Central memory CD4-positive, alpha-beta T cell (primary cell): ENCODE results near the gene WRAP73.
"Not testable (repeated sequence)": the region's sequence is repeated elsewhere in the genome, so short reads cannot be mapped to it uniquely, and the experiment has no call there.

Source experiments
- DNase-seq: peaks from one replicate; pipeline ENCODE4 v3.0.0; 2022

Gene WRAP73

DNA sequence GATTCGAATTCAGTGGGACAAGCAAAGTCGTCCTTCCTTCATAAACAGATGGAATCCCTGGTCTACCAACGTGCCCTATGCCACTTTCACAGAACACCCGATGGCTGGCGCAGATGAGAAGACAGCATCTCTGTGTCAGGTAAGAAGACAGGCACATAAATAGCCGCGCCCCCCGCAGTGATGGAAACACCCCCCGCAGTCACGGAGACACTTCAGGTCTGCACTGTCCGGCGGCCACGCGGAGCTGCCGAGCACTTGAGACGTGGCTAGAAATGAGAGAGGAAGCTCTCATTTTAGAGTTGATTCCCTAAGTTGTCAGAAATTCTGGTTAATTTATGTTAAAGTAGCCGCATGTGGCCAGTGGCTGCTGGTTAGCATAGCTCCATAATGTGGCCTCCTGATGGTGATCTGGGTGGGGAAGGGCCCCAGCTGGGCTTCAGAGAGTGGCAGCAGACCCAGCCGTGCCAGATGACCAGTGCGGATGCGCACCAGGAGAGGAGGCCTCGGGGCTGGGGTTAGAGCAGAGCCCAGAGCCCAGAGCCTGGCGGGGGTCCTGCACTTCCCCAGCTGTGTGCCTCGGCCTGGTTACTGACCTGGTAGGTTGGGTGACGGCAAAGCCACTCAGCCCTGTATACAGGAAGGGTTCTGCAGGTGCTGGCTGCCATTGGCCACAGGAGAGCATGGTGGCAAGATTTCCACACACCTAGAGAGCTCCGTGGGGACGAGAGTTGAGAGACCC lies 22.2 kb downstream of the WRAP73 start:
- no peak for DNase-seq

GRCh38 chr1:3626025-3626424 lies 23.9 kb downstream of the WRAP73 start:
- no peak for DNase-seq

DNA sequence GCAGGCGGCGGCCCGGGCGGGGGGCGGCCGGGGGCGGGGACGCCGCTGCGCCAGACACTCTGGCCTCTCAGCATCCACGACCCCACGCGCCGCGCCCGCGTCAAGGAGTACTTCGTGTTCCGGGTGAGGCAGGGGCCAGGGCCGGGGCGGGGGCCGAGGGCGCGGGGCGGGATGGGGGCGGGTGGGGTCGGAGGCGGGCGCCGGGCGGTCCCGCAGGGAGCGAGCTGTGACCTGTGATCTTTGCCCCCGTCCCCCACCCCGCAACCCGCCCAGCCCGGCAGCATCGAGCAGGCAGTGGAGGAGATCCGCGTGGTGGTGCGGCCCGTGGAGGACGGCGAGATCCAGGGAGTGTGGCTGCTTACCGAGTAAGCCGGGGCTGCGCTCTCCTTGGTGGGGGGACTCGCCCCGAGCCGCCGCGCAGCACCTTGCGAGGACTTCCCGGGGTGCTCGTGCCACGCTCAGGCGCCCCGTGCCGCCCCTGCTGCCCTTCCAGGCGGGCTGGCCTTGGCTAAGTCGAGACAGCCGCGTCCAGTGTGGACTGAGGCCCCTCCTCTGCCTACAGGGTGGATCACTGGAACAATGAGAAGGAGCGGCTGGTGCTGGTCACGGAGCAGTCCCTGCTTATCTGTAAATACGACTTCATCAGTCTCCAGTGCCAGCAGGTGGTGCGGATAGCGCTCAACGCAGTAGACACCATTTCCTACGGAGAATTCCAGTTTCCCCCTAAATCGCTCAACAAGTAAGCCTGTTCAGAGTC lies 24.6 kb downstream of the WRAP73 start:
- peak; percentile 35 for DNase-seq

DNA sequence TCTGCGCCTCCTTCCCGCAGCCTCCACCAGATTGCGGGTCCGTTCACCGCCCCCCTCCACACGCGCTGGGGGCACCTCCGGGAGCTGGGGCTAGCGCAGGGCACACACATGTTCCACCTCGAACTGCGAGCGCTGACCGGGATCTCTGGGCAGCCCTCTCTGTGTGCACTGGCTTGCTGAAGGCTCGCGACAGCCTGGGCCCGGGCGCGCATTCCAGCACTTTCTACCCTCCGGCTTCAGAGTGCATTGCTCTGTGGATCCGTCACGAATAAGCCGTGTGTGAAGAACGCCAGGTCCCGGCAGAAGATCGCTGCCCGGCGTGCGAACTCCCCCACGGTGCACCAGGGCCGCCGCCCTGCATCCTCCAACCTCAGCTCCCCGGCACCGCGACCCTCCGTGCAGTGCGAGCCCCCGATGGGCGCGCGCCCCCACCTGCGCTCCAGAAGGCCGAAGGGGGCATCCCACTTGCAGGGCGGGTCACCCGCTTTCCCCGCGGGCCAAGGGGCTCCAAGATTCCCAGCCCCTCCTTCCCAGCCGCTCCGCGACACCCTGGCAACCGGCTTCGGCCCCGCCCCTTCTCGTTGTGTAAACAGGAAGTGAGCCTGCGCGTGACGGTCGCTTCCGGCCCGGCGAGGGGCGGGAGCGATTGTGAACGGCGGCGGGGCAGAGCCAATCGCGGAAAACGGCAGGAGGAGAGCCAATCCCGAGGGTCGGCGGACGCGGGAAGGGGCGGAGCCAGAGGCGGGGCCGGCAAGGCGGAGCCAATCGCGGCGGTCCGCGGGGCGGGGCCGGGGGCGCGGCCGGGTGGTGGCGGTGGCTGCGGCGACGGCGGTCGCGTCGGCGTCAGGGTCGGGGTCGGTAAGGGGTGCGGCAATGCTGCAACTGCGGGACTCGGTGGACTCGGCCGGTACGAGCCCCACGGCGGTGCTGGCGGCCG lies 25.4 kb downstream of the WRAP73 start, which contains the start of gene TPRG1L:
Gene TPRG1L (plus strand): TSS at position 816 of the 937 bp plus-strand sequence. CDS start 58 bp downstream, at position 874.
- DNase-seq = peak; percentile 98

- no peak for DNase-seq
These were observed 26.3 kb downstream of the WRAP73 start for GRCh38 chr1:3623441-3624199.

- DNase-seq = not testable (repeated sequence)
These were observed 27.8 kb downstream of the WRAP73 start for GRCh38 chr1:3622102-3622501.

DNA sequence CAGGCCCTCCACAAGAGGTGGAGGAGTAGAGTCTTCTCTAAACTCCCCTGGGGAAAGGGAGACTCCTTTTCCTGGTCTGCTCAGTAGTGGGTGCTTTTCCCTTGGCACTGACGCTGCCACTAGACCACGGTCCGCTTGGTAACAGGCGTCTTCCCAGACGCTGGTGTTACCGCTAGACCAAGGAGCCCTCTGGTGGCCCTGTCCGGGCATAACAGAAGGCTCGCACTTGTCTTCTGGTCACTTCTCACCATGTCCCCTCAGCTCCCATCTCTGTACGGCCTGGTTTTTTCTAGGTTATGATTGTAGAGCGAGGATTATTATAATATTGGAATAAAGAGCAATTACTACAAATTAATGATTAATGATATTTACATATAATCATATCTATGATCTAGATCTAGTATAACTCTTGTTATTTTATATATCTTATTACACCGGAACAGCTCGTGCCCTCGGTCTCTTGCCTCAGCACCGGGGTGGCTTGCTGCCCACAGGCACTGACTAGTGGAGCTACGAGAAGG lies 28.7 kb downstream of the WRAP73 start:
- not testable (repeated sequence) for DNase-seq

DNA sequence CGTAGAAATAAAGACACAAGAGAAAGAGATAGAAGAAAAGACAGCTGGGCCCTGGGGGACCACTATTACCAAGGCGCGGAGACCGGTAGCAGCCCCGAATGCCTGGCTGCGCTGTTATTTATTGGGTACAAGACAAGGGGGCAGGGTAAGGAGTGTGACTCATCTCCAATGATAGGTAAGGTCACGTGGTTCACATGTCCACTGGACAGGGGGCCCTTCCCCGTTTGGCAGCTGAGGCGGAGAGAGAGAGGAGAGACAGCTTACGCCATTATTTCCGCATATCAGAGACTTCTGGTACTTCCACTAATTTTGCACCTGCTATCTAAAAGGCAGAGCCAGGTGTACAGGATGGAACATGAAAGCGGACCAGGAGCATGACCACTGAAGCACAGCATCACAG lies 29.2 kb downstream of the WRAP73 start:
- DNase-seq = no peak

DNA sequence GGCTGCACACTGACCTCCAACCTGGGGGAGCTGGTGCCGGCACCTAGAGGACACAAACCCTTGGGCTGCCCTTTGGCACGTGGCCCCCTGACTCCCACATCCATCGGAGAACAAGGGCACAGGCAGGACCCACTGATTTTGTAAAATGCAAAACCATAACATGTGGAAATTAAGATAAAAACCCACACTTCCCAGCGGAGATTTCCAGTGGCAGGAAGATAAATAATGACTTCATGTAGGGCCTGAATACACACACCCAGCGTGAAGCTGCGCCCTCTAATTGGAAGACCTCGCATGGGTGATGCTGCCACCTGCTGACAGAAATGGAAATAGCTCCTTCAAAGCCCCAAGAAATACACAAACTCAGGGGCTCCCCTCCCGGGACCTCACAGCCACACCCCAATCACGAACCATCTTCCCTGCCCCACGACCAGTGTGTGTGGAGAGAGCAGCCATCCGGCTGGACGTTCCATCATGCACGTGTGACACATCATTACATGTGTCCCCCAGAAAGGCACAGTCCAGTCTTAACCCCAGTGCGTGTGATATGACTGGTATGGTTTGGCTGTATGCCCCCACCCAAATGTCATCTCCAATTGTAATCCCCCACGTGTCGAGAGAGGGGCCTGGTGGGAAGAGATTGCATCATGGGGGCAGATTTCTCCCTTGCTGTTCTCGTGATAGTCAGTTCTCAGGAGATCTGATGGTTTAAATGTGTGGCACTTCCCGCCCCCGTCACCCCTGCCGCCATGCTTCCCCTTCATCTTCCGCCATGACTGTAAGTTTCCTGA lies 30.8 kb downstream of the WRAP73 start:
- peak; percentile 67 for DNase-seq

DNA sequence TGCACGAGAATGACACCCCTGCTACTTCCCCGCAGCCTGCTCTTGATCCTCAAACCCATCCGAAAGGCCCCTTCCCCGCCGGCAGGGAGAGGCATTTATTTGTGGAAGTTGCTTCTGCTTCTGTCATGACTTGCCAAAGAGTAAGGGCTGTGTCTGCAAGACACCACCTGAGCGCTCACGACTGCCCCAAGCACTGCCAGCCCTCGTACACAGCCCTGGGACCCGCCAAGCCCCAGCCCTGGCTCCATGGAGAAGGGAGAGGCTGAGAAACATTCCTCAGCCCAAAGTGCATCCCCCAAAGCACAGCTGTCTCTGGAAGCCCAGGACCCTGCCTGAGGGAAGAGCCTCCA lies 31.4 kb downstream of the WRAP73 start:
- no peak for DNase-seq

DNA sequence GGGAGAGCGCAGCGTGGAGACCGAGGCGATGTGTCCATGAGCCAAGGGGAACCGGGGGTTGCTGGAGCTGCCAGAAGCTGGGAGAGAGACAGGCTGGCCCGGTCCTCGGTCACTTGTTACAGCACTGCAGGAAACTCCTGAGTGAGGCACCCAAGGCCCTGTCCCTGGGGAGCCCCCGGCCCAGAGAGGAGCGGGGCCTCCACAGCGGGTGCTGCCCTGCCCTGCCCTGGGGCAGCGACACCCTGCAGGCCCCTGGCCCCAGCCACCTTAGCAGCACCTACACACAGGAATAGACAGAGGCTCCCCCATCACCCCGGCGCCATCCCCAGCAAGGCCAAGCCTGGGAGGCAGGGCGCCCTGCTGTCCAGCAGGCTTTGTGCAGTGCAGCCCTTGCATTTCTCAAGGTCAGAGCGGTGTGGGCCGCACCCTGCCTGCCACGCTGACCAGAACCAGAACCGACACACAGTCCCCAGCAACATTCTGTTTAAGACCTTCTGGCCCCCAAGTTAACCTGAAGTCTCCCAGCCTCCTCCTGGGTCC lies 32.0 kb downstream of the WRAP73 start:
- no peak for DNase-seq

DNA sequence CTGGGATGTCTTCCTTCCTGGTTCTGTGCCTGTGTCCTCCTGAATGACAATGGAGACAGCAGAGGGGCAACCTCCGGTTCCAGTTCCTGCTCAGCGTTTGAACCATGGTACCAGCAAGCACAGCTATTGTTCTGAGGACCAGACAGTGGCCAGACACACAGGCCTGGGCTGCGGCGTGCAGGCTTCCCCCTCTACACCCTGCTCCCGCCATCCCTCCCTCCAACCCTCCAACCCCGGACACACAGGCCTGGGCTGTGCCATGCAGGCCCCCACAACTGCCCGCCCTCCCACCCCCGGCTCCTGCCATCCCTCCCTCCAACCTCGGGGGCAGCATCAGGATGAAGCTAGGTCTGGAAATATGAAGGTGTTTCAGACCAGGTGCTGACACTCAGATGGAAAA lies 33.0 kb downstream of the WRAP73 start:
- no peak for DNase-seq

DNA sequence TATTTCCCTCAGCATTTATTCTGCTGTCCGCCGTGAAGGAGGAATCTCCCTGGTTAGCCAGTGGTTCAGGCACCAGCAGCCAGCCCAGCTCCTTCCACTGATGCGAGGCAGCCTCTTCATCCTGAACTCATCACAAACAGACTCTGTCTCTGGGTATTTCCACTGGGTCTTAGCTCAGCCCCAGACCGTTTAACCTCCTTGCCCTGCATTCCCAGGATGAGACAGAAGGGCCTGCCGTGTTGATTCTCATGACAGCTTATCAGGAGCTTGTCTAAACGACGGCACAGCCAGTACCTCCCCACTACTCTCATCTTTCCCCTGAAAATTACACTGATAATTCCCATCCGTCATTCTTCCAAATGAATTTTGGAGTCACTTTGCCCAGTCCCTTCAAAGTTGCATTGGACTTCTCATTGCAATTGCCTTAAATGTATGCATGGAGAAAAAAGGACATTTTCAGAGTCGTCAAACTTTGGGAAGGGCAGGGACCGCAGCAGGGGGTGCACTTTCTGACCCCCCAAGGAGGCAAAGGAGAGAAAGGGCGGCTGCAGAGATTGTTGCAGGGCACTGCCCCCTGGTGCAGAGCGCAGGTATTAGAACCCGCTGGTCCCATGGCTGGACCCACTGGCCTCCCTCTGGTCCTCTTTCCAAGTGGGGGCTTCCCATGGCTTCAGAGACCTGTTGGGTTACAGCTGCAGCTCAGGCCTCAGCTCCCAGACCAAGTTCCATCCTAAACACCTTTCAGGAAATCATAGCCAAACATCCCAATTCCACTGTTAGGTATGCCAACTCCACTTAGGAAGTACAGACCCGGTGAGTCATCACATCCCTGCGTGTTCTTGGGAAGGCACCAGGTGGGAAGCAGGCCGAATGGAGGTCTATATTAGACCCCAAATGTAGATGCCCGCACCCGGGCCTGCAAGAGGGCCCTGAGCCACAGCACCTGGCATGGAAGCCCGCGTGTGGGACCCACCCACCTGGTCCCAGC lies 34.9 kb downstream of the WRAP73 start:
- no peak for DNase-seq

DNA sequence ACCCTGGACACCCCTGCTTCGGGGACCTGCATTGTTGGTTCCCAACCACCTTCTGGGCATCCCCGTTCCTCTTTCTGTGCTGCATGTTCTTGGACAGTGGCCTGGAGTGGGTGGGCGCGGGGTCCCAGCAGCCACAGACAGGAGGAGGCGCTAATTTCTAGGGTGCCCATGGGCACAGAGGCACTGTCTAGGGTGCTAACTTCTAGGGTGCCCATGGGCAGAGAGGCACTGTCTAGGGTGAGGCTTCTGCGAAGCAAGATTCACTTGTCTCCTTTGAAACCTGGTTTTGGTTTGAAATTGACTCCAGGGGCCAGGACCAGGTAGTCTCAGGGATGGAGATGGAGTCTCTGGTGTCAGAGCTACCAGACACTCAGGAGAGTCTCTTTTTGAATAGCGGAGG lies 37.8 kb downstream of the WRAP73 start:
- no peak for DNase-seq

- no peak for DNase-seq
These were observed 38.5 kb downstream of the WRAP73 start, which contains the start of gene MEGF6 for GRCh38 chr1:3611170-3612019. Gene MEGF6, minus strand, starts transcription at chr1:3611508. Its CDS starts 240 bp downstream, at chr1:3611268.

- DNase-seq = no peak
These were observed 39.3 kb downstream of the WRAP73 start for GRCh38 chr1:3610527-3611169.

GRCh38 chr1:3609769-3610526 lies 40.0 kb downstream of the WRAP73 start:
- DNase-seq = no peak
